Fibroblast of peridontal ligament (primary cell): ENCODE measurements around the gene HCRT.
A peak's percentile ranks its signal among the peaks of the same experiment; 100 is the strongest.
"Not testable (repeated sequence)": the region's sequence is repeated elsewhere in the genome, so short reads cannot be mapped to it uniquely, and the experiment has no call there.

ENCODE experiments used
- DNase-seq: peaks from one replicate; pipeline ENCODE4 v3.0.0-alpha.2; 2010; ENCODE audit errors: extremely low read depth

Gene HCRT

DNA sequence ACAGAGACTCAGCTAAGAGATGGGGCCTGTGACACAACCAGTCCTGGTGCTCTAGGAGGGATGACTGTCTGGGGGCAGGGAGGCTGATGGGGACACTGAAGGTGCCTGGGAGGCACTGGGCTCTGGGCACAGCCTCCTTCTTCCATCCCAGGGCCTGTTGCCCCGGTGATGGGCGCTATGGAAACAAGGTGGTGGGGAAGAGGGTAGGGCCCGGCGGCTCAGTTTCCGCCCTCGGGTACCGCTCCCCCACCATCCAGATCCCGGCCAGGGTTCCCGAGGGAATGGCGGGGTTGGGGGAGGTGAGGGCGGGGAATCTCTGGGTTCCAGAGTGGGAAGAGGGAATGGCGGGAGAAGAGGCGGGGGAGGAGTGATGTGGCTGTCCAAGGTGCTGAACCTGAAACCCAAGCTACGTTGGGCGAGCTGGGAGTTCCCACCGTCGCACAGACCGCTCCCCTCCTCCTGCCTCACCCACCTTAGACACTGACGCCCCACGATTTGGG lies 5.3 kb downstream of the HCRT start:
- DNase-seq: peak; percentile 28

DNA sequence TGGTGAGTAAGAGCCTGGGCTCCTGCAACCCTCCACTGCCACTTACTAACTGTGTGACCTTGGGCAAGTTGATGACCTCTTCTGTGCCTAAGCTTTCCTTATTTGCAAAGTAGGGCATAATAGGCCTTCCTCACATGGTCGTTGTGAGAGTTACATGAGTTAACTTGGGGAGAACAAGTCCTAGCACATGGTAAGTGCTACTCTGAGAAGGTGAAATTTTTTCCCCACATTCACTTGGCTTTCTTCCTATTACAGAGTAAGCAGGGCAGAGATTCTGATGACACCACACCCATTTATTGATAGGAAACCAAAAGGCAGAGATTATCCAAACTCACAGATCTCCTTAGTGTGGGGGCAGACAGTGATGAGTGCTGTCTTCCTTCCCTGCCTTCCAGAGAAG lies 5.9 kb downstream of the HCRT start:
- no peak for DNase-seq

DNA sequence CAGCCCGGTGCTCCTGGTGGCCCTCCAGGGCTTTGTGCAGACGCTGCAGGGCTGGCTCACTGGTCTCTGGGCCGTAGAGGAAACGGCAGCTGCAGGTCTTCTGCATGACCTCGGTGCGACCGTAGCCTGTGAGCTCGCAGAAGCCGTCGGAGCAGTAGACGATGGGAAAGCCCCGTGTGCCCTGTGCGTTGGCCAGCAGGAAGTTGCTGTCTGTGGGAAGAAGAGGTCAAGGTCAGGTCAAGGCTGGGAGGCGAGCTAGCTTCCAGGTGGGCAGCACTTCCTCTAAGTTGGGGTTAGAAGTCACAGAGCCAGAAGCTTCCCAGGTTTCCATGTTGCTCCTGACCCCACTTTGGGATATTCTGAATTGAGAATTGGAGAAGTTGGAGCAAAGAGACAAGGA lies 6.4 kb downstream of the HCRT start:
- DNase-seq: no peak

DNA sequence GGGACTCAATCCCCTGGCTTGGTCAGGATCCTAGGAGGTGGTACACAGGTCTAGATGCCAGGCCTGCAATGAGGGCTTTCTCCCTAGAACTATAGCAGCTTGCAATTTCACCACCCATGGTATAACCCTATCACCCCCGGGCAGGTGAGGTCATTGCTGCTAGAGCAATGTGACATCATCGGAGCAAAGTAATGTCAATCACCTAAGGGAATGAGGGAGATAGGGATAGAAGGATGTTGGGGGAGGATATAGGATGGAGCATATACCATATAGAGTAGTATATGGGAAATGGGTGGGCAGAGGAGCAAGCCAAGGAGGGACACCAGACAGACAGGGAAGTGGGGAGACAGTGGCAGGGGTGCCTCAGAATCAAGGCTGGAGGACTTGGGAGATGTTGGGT lies 7.6 kb downstream of the HCRT start:
- DNase-seq: no peak

DNA sequence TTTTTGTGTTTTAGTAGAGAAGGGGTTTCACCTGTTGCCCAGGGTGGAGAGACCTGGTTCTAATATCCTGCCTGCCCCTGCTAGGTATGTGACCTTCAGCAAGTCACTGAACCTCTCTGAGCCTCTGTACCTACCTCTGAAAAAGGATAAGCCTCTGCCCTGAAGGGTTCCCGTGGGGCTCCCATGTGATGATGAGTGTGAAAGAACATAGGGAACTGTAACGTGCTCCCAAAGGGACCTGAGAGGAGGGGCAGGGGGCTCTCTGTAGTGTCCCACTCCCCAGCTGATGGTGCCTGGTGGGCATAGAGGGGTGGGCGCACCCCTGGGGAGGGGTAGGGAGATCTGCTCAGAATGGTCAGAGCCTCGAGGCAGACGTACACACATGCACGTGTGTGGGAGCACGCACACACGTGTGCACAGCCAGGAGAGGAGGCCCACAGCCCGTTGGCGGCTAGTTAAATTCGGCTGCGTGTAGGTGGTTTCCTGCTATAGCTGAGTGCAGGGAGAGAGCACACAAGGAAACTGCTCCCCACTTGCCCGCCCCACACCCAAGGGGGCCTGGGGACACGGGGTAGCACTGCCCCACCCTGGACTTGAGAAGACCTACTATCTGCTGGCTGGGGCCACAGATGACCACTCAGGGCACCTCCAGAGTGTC lies 11.0 kb downstream of the HCRT start:
- DNase-seq: no peak

DNA sequence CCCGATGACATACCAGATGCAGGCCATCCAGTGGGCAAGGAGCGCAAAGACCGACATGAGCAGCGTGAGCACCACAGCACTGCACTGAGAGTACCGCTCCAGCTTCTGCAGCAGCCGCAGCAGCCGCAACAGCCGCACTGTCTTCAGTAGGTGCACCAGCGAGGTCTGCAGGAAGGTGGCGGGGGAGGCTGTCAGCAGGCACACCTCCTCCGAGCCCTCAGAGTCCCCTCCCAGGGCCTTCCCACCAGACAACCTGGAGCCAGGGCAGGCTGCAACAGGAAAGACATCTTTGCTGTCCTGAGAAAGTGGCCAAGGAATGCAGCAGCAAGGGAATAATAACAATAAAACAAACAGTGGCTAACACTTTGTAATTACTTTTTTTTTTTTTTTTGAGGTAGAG lies 13.4 kb downstream of the HCRT start:
- DNase-seq: no peak

DNA sequence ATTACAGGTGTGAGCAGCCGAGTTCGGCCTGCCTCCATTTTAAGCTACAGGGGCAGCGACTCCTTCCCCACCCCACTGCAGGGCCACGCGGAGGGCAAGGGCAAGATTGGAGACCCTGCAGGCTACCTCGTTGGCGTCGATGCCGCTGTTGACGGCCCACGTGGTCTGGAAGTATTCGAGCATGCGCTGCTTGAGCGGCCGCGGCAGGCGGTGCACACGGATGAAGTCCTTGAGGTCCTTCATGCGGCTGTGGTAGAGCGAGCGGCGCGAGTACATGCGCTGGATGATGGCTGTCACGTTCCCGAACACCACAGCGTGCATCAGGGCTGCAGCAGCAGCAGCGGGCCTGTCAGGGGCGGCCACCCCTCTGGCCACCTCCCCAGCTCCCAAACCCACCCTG lies 15.9 kb downstream of the HCRT start:
- DNase-seq: no peak

DNA sequence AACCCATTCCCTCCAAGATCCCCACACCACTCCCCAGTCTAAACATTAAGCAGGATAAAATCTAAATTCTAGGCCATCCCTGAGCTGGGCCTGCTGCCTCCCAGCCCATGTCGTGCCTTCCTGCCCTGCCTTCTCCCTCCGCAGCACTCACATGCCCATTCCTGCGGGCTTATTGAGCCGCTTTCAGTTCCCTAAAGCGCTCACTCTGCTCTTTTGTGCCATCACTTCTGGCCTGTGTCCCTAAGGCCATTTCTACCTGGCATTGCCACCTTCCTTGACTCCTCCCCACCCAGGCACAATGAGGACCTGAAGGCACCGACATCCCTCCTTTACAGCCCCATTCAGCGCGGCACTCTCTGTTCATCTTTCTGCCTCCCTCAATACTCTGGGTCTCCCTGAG lies 17.4 kb downstream of the HCRT start:
- no peak for DNase-seq

DNA sequence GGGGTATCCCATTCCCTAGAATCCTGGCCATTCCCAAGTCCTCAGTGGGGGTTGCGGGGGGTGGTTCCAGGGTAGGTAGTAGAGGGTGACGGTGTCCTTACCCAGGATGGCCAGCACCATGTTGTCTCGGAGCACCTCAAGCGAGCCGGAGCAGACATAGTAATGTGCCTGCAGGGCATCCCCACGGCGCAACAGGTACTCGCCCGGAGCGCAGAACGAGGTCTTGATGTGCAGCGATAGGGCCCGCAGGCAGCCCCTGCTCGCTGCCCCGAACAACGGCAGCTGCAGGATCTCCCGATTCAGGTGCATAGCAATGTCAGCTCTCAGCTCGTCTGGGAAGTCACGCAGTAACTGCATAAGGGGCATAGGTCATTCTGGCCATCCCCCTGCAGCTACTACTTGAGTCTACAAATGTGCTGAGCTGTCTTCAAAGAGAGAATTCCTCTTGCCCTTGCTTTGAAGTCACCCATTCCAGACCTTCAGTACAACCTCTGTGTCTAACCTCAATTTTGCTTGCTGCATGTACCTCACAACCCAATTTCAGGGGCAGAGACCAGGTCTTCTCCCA lies 19.0 kb downstream of the HCRT start:
- no peak for DNase-seq

DNA sequence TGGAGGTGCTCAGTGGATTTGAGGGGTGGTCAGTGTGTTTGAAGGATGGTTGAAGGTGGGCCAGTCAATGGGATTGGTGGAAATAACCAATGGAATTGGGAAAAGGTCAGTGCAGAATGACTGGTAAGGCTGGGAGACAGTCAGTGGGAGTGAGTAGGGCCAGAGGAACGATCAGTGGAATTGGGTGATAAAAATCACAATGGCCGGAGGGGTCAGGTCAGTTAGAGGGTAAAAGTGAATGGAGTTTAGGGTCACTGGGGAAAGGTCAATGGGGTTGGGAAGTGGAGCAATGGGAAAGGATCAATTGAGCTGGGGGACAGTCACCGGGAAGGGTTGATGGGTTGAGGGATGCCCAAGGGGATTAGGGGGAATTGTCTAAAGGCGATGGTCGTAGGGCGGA lies 19.5 kb downstream of the HCRT start:
- DNase-seq: no peak

DNA sequence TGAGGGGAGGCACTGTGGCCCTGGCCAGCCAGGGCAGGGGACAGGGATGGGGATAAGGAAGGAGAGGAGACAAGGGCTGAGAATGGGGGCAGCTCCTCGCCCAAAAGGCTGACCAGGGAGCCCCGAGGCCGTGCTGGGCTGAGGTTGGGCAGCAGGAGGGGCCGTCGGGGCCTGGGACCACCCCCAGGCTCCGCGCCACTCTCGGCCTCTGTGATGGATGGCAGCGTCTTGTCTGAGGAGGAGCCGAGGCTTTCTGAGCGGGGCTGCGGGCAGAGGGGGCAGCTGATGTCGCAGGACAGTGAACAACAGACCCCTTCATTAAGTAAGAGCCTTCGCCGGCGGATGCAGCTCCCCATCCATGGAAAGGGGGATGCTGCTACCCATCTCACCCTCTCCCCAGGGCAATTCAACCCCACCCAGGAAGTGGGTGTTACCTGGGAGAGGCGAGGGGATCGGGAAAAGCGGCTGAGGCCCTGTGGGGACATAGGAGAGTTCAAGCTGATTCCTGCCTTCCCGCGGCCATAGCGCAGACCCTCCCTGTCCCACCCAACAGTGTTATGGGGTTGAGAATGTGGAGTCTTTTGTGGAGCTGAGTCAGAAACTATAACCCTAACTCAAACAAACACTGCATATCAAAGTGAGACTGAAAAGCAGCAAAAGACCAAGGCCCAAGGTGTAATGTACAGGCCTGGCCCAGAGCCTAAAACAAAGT lies 21.4 kb downstream of the HCRT start:
- no peak for DNase-seq

DNA sequence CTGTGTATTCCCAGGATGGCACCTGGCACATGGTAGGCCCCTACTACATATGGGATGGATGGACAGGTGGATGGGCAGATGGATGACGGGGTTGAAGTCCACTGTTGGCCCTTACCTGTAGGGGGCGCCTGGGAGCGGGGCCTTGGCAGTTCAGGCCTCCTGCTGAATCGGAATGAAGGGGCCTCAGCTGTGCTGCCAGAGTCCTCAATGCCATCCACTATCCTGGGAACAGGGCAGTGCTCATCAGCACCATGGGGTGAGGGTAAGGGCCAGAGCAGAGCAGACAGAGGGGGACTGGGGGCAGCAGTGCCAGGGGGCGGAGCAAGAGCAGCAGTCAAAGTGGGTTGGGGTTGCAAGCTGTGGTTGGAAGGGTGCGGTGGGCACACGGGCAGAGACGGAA lies 22.1 kb downstream of the HCRT start:
- DNase-seq: no peak

DNA sequence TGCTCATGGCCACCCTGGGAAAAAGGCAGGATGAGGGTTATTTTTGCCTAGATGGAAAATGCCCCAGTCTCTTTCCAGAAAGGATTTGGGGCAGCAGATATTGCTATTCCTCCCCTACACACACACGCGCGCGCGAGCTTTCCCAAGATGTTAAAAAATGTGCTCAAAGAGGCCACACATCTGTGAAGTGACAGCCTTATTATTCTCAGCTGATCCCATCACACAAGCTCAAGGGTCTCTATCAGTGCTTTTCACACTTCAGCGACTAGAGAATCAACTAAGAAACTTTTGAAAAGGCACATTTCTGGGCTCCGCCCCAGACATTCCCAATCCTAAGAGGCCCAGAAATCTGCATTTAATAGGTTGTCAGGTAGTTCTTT lies 24.7 kb downstream of the HCRT start:
- no peak for DNase-seq

DNA sequence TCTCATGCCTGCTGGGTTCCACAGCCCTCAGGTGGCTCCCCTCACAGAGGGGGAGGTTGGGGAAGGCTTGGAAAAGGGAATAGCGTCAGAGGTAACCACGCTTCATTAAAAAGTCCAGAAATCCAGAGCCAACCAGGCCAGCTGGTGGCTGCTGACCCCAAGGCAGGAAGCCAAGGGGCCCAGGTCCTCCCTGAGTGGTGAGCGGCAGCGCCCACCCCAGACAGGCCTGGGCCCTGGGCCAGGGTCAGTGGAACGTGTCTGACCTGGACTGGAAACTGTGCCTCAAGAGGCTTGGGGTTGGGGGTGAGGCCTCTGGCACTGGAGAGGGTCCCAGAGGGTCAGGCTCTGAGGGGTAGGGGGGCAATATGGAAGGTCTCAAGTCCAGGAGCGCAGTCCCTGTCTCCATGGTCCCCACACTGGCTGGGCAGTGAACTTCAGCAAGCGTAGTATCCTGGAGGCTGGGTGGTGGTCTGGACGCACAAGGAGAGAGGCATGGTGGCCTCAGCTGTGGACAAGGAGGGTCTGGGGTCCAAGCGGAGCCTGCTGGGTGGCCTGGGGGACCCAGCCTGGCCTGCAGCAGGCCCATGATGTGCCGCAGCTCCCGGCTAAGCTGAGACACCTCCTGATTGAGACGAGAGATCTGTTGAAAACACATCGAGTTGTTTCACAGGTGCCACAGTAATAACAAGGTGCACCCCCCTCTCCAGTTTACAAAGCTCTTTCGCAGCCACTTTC lies 25.3 kb downstream of the HCRT start:
- DNase-seq: no peak

DNA sequence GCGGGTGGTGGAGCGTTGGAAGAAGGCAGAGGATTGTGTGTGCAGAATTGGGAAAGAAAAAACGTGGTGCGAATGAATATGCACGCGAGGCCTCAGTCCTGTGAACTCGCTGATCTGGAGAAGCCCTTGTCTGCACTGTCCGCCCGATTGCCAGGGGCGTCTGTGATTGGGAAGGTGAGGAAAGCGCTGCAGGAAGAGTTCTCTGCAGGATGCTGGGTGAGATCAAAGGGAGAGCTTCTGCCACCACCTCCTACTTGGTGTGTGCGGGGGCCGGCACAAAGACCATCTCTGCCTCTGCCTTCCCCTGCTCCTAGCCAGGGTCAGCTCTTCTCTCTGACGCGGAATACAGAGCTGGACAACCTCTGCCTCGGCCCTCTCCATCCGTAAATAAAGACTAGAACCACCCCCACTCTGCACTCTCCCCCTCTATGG lies 29.6 kb downstream of the HCRT start:
- DNase-seq: no peak

DNA sequence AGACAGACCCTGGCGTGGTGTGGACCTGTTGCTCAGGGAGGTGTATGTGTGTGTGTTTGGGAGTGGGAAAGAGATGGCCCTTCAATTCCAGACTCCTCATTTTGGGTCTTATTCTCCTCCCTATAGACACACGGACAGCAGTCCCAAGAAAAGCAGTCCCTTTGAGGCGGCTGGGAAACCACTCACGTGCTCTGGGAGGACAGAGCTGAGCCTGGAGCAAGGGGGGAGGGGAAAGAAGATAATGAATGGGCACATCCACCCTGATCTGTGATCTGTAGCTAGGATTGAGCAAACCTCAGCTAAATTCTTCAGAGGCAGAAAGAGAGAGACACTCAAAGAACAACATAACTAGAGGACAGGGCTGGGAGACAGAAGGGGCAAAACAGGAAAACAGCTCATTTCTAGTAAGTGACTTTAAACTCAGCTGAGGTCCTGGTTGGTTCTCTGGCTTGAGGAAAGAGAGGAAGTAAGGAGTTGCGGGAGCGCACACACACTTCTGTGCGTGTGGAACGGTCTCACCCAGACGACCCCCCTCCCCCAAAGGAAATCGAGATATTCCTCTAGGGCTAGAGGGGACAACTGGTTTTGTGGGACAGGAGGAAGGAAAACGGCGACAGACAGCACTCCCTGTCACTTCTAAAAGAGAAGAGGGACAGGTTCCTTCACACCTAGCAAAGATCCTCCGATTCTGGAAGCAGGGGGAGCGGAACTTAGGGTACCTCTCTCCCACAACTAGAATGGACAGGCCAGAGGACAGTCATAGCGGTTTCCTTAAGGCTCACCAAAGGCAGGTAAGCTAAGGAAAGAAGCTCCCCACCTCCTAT lies 31.1 kb downstream of the HCRT start:
- peak; percentile 25 for DNase-seq

DNA sequence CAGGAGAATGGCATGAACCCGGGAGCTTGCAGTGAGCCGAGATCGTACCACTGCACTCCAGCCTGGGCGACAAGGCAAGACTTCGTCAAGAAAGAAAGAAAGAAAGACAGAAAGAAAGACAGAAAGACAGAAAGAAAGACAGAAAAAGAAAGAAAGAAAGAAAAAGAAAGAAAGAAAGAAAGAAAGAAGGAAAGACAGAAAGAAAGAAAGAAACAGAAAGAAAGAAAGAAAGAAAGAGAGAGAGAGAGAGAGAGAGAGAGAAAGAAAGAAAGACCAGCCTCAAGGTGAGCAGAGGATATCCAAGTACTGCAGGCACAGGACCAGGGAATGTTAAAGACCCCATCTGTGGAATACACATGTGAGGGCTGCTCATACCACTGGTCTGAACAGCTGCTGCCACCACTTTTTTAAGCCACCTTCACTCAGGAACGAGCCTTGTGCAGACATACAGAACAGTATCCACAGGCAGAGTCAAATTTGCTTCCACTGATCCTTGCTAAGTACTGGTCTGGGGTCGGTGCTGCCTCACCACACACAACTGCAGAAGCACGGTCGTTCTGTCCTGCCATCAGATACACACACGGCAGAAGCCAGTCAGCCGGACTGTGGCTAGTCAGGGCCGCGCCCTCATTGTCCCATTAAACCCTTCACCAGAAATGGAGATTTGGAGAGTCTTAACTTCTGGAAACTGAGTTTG lies 38.2 kb downstream of the HCRT start:
- DNase-seq: no peak

DNA sequence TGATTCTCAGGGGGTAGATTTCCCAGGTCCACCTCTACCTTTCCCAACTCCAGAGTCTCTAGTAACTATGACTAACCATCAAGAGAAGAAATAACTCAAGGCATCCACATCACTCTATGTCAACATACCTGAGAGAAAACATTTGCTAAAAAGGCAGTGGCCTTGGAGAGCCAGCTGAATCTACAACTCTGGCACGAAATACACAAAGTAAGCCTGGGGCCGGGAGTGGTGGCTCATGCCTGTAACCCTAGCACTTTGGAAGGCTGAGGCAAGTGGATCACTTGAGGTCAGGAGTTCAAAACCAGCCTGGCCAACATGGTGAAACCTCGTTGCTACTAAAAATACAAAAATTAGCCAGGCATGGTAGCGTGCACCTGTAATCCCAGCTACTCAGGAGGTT lies 42.1 kb downstream of the HCRT start:
- DNase-seq: not testable (repeated sequence)

DNA sequence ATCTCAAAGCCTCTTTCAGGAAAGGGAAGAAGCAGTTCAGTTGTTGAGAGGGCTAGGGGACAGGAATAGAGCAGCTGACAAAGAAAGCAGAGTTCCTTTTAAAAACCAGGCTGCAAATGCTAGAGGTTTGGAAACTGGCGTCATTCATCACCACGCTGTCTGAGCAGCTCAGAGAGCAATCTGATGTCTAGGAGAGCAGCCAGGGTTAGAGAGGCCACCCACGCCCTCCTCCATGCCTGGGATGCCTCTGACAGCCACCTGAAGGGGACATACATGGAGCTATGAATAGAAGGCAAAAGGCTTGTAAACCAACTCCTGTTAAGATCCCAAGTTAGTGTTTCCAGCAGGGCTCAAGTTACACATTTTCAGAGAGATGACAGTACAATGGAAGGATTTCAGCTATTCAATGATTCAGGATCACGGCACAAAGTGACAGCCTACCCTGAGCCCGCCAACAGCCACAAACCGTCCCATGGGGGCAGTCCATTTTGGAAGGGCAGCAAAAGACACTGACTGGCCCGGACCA lies 42.8 kb downstream of the HCRT start:
- DNase-seq: peak; percentile 78

DNA sequence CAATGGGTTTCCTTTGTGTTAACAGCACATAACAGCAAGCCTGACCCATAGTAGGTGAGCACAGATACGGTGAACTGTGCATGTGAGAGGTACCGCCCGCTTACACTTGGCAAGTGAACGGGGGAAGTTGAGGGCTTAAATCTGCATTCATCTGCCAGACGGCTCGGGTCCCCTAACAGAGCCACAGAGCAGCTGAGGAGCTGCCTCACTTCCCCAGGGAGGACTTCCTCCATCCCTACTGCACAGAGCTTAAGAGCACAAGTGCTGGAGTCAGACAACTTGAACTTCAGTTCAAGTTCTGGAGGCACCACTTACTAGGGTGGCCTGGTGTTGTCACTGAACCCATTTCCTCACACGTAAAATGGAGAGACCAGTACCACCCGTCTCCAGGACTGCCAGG lies 43.9 kb downstream of the HCRT start:
- no peak for DNase-seq

DNA sequence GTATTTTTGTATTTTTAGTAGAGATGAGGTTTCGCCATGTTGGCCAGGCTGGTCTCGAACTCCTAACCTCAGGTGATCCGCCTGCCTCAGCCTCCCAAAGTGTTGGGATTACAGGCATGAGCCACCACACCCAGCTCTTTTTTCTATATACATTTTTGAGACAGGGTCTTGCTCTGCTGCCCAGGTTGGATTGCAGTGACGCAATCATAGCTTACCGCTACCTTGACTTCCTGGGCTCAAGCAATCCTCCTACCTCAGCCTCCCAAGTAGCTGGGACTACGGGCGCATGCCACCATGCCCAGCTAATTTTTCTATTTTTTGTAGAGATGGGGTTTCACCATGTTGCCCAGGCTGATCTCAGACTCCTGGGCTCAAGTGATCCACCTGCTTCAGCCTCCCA lies 44.6 kb downstream of the HCRT start:
- not testable (repeated sequence) for DNase-seq
